NCI-H510A (cell line): Measurements from ENCODE around the gene CUBN.

Experiments
- DNase-seq: peaks from one replicate; lab custom pipeline; 2025; lab: John Stamatoyannopoulos, UW

CUBN gene

DNA sequence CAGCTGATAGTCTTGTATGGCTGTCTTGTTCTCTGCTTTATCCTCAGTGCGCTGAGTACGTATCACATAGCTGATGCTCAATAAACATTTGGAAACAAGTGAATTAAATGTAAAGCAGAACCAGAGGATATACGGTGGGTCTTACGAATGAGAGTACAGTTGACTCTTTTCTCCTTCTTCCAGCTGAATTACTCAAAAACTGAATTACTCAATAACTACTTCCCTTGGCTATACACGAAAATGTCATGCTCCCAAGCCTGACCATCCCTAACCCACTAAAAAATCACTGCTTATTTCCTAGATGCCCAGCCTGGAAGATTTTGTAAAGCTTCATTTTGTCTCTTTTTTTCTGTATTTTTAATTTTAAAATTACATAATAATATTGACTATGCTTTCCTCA, 309.2 kb downstream of the CUBN start:
- DNase-seq: no peak

DNA sequence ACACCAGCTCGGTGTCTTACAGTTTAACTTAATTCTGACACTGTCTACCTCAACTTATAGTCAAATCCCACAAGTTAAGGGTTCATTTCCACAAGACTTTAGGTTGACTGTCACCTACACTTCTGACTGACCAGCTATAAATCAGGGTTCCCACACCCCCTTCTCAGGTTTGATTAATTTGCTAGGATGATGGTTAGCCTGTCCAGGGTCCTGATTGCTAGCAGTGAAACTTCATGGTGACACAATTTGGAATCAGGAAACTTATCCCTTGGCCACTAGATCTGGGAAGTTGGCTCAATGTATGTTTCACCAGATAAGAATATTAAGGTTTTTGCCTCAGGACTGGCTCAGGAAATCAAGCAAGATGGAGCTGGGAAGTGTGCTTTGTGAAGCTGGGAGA, 309.6 kb downstream of the CUBN start:
- DNase-seq: no peak

GRCh38 chr10:16819436-16819835, 310.2 kb downstream of the CUBN start:
- DNase-seq: no peak

GRCh38 chr10:16819026-16819425, 310.6 kb downstream of the CUBN start:
- no peak for DNase-seq

DNA sequence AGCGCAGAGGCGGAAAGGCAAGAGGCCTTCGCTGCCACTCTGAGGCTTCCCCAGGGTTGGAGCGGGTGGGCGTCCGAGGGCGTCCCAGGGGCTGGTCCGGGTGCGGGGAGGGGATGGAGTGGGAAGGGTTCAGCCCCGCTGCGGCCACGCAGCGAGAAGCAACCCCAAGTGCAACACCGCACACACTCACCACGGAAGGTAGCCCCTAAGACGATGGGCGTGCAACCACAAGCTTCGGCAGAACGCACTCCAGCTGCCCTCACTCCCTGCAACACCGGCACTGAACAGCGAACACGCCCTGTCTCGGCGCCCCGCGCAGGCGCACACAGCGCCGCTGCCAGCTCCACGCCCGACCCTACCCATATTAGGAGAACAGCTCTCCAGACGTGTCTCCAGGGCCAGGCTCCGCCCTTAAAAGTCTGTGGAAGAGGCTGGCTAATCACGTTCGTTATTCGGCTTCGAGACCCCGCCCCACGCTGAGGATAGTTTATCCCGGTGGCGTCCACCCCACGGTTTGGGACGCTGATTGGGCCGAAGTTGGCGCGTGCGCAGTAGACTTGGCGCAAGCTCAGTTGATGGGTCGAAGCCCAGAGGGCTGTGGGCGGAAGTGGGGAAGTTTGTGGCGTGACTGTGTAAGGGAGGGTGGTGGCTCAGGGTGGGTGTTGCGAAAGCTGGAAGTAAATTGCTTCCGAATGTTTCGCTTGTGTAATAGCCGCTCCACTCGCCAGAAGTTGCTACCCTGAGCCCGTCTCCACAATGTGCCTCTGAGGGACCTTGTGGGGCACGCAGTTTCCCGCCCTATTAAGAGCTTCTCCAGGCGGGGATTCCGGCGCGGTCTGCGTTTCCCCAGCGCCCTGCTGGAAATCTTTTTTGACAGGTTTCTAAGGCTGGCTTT, 312.2 kb downstream of the CUBN start, which contains the start of gene RSU1:
Gene RSU1, minus strand, starts transcription at position 300 of the 895 bp plus-strand sequence. CDS start 343 bp downstream, outside the sequence.
- DNase-seq: peak; percentile 97

GRCh38 chr10:16816830-16817124, 312.8 kb downstream of the CUBN start:
- DNase-seq: no peak

DNA sequence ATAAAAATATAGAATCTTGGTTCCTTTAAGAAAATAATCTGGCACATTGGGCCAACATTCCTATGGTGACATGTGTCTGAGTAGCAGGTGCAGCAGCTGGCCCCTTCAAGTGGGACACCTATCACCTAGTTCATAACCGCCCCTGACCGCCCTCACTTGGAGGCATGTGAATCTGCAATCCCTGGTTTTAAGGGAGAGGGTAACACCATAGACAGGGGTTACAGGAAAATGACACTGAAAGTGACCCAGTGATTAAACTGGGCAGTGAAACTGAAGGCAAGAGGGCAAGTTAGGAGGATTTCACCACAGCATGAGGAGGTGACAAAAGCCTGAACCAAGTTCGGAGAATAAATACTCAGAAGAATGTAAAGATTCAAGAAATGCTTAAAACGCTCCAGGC, 313.4 kb downstream of the CUBN start:
- DNase-seq: peak; percentile 5

GRCh38 chr10:16814012-16814411, 315.6 kb downstream of the CUBN start:
- DNase-seq: no peak

GRCh38 chr10:16812676-16813075, 316.9 kb downstream of the CUBN start:
- no peak for DNase-seq

- DNase-seq: no peak
Measured at GRCh38 chr10:16811765-16812164, 317.8 kb downstream of the CUBN start.

DNA sequence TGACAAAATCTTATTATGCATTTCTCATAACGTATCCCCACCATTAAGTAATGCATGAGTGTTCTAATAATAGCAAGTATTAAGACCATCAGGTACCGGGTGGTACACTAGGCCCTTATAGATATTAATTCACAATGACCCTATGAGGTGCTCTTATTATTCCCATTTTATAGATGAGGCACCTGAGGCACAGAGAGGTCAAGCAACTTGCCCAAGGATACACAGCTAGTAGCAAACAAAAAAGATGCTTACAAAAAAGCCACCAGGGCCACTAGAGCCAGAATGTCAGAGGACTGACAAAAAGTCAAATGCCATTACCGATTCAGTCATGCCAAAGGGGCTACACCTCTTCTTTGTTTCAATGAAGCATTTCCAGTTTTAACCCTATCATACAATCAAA, 318.3 kb downstream of the CUBN start:
- DNase-seq: no peak

DNA sequence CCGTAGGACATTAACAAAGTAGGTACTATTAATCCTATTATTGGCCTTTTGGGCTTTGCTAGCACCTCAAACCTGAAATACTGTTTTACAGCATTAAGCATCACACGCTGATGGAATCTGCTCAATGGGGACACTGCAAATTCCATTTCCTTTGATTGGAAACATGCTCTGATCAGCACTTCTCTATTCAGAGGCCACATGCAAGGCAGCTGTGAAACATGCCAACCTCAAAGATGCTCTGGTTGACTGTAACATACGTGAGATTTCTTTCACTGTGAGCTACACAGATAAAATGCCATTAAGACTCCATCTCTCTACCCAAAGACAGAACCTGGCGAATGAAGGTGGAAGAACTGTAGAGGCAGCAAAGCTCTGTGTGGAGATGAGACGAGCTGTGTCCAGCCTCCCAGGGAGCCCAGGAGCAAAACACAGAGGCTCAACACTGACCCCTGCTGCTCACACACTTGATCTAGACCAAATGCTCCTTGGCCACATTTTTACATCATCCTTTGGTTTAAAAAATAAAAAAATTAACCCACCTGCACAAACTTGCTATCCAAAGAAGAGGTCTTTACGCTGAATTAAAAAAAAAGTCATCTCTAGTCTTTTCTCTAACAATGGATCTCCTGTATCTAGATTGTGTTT, 320.4 kb downstream of the CUBN start:
- DNase-seq: no peak

GRCh38 chr10:16804123-16804522, 325.5 kb downstream of the CUBN start:
- DNase-seq: no peak

GRCh38 chr10:16803464-16803863, 326.1 kb downstream of the CUBN start:
- no peak for DNase-seq

DNA sequence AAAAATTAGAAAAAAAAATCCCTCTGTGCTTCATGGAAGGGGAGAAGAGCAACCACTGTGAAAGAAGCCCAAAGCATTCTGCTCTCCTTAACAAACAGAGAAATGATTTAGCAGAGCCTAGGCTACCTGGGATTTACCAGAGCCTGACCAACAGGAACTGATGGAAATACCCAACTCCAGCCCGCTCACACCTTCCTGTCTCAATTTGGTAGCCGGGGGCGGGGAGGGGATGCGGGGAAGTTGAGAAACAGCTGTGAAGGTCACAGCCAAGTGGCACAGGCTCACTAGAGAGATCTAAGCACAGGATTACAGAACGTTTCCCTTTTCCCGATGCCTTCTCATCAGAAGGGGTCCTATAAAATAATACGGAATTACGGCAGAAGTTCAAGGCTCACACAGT, 330.0 kb downstream of the CUBN start:
- DNase-seq: no peak

DNA sequence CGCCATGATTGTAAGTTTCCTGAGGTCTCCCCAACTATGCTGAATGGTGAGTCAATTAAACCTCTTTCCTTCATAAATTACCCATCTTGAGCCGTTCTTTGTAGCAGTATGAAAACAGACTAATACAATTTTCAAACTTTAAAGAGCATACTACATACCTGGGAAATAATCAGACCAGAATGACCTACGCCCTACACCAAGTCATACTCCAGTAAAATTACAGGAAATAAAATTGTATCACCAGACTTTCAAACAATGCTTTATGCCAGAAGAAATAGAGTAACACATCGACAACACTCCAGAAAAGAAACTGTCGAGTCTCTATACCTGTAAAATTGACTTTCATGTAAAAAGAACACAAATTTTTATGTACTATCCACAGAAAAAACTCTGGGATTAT, 331.0 kb downstream of the CUBN start:
- DNase-seq: no peak

GRCh38 chr10:16795410-16796073, 334.1 kb downstream of the CUBN start:
- no peak for DNase-seq

DNA sequence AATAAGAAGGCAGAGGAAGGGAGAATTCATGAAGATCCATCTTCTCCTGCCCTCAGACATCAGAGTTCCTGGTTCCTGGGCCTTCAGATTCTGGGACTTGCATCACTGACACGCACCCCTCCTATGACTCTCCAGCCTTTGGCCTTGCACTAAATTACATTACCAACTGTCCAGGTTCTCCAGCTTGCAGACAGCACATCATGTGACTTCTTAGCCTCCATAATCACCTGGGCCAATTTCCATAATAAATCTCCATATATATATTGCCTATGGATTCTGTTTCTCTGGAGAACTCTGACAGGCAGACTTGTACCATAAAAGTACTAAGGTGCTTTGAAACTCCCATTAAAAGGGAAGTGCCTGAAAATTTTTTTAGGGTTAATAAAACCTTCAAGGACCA, 335.6 kb downstream of the CUBN start:
- no peak for DNase-seq

DNA sequence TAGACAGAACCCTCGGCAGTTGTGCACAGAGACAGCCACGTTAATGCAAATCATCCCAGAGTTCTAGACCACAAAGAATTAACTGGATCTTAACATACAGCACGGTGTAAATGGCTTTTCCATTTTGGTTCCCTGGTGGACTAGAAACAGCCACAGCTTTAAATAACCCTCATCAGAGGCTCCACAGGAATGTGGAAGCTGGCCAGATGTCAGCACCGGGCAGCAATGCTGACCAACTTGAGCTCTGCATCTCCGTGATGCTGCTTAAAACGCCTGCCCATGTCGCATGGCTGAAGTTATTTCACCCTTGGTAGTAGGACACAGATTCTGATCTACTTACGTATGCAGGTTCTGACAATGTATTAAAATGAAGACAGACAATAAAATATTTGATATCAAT, 336.9 kb downstream of the CUBN start:
- DNase-seq: no peak

DNA sequence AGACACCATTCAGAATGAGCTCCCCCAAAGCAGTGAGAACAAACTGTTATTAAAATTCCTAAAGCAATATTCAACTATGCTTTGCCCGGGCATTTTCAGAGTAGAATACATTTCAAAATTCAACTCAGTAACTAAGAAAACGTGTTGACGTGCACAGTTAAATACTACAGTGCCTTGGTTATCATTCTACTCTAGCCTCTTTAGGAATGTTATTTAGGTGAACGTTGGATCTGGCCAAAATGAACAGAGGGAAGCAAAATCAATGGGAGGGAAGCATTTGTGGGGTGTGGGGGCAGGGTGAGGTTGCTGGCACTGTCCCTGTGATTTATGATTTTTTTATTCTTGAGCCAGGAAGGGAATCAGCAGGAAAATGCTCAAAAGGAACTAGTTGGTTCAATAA, 339.8 kb downstream of the CUBN start:
- no peak for DNase-seq

- no peak for DNase-seq
Measured at GRCh38 chr10:16789261-16789660, 340.4 kb downstream of the CUBN start.

GRCh38 chr10:16788778-16789177, 340.8 kb downstream of the CUBN start:
- DNase-seq: no peak

GRCh38 chr10:16788125-16788524, 341.5 kb downstream of the CUBN start:
- DNase-seq: no peak
